GM13976 (cell line): Measurements from ENCODE around the gene SCN3B.

ENCODE experiments used
- DNase-seq: peaks from one replicate; pipeline ENCODE4 v3.0.0; 2012; ENCODE audit warnings: low spot score
- in situ Hi-C: fragments of 300-500 bp; cut with MboI; formaldehyde crosslinking; loops from one replicate; pipeline ENCODE4 v1.12.0; 2022; ENCODE audit warnings: low sequenced_read_pairs, mixed read lengths, inconsistent platforms; ENCODE audit not compliant: unreplicated experiment
- TF ChIP-seq, protein P1 (sequence below): IDR thresholded peaks from 2 replicates; pipeline ENCODE4 v1.5.1; 2012; ENCODE audit warnings: borderline replicate concordance, mild to moderate bottlenecking; ENCODE audit not compliant: insufficient read depth; ENCODE audit errors: extremely low read depth, missing control alignments, control extremely low read depth

SCN3B gene

DNA sequence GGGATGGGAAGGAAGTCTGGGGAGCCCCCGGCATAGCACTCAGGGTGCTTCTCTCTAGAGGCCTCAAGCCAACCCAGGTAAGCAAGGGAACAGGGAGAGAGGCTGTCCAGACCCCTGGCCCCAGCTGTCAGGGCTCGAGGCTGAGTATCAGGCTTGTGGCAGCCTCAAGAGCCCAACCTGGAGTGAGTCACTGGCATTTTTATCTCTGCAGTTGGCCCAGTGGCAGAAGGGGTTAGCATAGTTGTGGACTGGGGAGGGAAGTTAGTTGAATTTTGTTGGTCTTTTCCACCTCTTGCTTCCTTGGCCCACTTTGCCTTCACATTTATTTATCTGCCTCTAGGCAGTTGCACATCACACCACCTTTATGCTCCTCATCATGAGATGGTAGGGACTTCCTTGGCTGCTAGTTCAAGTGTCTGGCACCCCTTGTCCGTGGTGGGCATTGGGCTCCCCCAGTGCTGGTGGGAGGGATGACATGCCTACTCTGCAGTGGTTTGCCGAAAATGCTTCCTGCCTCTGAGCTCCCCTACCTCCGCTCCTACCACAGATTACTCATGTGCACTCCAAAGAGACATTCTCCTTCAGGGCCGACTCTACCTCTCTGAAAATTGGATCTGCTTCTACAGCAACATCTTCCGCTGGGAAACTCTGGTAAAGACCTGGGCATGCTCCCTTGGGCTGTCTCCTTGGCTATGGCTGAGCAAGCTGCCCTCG, 60.1 kb downstream of the SCN3B start:
- no peak for DNase-seq
- in situ Hi-C loops: no loop called here
- TF ChIP-seq, protein P1, sequence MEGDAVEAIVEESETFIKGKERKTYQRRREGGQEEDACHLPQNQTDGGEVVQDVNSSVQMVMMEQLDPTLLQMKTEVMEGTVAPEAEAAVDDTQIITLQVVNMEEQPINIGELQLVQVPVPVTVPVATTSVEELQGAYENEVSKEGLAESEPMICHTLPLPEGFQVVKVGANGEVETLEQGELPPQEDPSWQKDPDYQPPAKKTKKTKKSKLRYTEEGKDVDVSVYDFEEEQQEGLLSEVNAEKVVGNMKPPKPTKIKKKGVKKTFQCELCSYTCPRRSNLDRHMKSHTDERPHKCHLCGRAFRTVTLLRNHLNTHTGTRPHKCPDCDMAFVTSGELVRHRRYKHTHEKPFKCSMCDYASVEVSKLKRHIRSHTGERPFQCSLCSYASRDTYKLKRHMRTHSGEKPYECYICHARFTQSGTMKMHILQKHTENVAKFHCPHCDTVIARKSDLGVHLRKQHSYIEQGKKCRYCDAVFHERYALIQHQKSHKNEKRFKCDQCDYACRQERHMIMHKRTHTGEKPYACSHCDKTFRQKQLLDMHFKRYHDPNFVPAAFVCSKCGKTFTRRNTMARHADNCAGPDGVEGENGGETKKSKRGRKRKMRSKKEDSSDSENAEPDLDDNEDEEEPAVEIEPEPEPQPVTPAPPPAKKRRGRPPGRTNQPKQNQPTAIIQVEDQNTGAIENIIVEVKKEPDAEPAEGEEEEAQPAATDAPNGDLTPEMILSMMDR: no peak

DNA sequence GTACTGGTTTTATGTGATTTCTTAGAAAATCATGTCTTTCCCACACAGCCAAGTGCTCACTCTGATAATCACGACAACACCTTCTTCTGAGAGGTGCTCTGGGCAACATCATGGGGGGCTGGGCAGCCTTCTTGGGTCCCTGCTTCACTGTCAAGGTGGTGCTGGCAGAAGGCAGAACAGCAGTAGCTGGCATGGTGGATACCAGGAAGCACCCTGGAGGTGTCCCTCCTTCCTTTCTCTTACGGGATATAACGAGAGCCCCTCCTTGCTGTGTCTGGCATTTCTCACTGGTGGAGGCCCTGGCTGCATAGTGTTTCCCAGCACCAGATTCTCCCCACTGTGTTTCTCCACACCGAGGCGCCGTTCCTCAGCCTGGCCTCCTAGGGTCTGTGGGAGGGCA, 60.9 kb downstream of the SCN3B start:
- DNase-seq: no peak
- TF ChIP-seq, protein P1: no peak
- in situ Hi-C loops: no loop called here

DNA sequence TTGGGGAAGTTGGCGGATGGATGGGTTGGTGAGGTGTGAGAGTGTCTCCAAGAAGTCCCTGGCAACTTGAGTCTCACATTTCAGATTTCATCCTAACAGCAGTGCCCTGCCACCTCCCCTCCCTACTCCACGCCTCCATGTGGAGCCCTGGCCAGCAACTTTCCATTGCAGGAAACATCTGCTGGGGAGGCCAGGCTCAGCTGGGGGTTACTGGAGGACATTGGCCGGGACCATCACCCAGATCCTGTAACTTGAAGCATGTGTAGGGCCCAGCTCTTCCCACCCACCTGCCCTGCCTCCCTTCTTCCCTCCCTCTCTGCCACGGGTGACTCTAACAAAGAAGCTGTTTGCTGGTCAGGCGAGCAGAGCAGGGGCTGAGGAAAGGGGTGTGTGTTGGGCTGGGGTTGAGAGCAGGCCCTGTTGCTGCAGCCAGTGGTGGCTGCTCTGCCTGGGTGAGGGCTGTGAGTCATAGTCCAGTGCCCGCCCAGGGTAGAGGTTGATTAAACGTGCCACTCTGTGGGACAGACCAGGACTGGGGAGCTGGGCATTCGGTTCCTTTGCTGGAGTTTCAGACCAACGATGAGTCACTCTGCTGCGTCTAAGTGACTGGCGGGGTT, 64.0 kb downstream of the SCN3B start:
- TF ChIP-seq, protein P1: no peak
- no peak for DNase-seq

DNA sequence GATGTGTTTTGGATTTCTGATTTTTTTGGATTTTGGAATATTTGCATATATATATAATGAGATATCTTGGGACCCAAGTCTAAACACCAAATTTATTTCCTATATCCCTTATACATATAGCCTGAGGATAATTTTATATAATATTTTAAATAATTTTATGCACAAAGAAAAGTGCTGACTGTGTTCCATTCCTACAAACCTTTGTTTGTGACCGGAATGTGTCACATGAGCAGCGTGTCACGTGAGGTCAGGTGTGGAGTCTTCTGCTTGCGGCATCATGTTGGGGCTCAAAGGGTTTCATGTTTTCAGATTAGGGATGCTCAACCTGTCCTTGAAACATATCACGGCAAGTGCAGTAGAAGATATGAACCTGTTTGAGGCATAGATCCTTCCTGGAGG, 65.6 kb downstream of the SCN3B start:
- in situ Hi-C loops: no loop called here
- TF ChIP-seq, protein P1: no peak
- no peak for DNase-seq

More for the DNA sequence above, 64.0 kb downstream of the SCN3B start:
- in situ Hi-C loops: no loop called here

DNA sequence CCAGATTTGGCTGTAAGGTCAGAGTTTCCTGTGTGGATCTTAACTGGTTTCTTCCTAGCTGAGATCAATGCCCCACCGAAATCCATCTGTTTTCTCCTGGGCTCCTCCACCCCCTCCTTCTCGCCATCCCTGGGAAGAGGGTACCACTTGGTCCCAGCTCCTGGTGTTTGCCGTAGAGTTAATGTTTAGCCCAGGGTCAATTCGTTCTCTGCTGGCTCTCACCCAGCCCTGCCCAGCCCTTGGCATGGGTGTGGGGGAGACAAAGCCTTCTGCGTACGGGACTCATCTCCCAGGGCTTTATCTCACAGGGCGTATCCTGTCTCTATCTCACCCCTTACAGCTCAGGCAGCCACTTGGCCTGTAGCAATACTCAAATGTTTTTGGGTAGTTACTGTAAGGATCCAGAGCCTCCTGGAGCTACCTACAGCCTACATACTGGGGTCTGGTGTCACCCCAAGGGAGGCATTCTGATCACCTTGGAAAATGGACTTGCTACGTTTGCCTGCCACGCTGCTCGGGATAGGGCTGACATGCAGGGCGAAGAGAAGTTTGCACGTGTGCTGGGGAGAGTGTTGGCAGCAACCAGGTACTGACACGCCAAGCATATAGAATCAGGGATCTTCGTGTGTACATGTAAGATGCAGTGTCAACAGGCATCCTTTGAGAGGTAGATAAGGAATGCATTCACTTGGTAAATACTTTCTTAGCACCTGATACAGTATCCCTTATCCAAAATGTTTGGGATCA, 66.1 kb downstream of the SCN3B start:
- TF ChIP-seq, protein P1: no peak
- DNase-seq: no peak
- in situ Hi-C loops: no loop called here

DNA sequence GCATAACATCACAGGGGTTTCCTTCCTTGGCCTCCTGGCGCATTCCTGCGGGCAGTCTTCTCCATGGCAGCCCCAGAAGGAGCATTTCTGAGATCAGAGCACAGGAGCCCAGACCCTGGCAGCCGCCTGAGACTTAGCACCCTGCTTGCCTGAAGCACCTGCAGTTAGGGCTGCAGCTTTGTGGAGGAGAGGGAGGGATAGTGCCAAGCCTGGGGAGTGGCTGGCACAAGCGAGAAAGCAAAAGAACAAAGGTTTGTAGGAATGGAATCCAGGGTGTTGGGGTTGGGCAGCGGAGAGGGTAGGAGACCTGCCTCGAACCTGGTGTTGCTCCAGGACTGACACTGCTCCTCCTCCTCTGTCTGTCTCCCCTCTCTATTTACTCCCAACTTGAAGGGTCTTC, 66.9 kb downstream of the SCN3B start:
- DNase-seq: no peak
- TF ChIP-seq, protein P1: no peak
- in situ Hi-C loops: no loop called here
